HTERT RPE-1 (cell line): Measurements from ENCODE around the gene GRM5.
"Not testable (repeated sequence)": the region's sequence is repeated elsewhere in the genome, so short reads cannot be mapped to it uniquely, and the experiment has no call there.

Experiments used
- in situ Hi-C: fragments of 300-500 bp; cut with MboI; formaldehyde crosslinking; loops from 4 replicates; pipeline ENCODE4 v1.14.3; 2020; ENCODE audit warnings: low sequenced_read_pairs

GRM5 gene

GRCh38 chr11:88975441-88975840 lies 90.3 kb downstream of the GRM5 start:
- in situ Hi-C loops: not testable (repeated sequence)

GRCh38 chr11:88972210-88972609 lies 93.6 kb downstream of the GRM5 start:
- in situ Hi-C loops: no loop called here

- in situ Hi-C loops: not testable (repeated sequence)
Measured at GRCh38 chr11:88961621-88962020, 104.2 kb downstream of the GRM5 start.

- in situ Hi-C loops: not testable (repeated sequence)
Measured at GRCh38 chr11:88959857-88960256, 105.9 kb downstream of the GRM5 start.

GRCh38 chr11:88950975-88951374 lies 114.8 kb downstream of the GRM5 start:
- in situ Hi-C loops: no loop called here

- in situ Hi-C loops: not testable (repeated sequence)
Measured at GRCh38 chr11:88948908-88949307, 116.9 kb downstream of the GRM5 start.

GRCh38 chr11:88947843-88948572 lies 117.8 kb downstream of the GRM5 start:
- in situ Hi-C loops: not testable (repeated sequence)

- in situ Hi-C loops: not testable (repeated sequence)
Measured at GRCh38 chr11:88929665-88930064, 136.1 kb downstream of the GRM5 start.

GRCh38 chr11:88917065-88917464 lies 148.7 kb downstream of the GRM5 start:
- in situ Hi-C loops: not testable (repeated sequence)

GRCh38 chr11:88909500-88909899 lies 156.3 kb downstream of the GRM5 start:
- in situ Hi-C loops: no loop called here

GRCh38 chr11:88901436-88901835 lies 164.3 kb downstream of the GRM5 start:
- in situ Hi-C loops: not testable (repeated sequence)

- in situ Hi-C loops: not testable (repeated sequence)
Measured at GRCh38 chr11:88888855-88889254, 176.9 kb downstream of the GRM5 start.

GRCh38 chr11:88886796-88887195 lies 179.0 kb downstream of the GRM5 start:
- in situ Hi-C loops: no loop called here

GRCh38 chr11:88882800-88883199 lies 183.0 kb downstream of the GRM5 start:
- in situ Hi-C loops: not testable (repeated sequence)

GRCh38 chr11:88861618-88862017 lies 204.2 kb downstream of the GRM5 start:
- in situ Hi-C loops: no loop called here

- in situ Hi-C loops: not testable (repeated sequence)
Measured at GRCh38 chr11:88860431-88860830, 205.4 kb downstream of the GRM5 start.

- in situ Hi-C loops: not testable (repeated sequence)
Measured at GRCh38 chr11:88853963-88854362, 211.8 kb downstream of the GRM5 start.

GRCh38 chr11:88851547-88851946 lies 214.2 kb downstream of the GRM5 start:
- in situ Hi-C loops: not testable (repeated sequence)

- in situ Hi-C loops: not testable (repeated sequence)
Measured at GRCh38 chr11:88849773-88850172, 216.0 kb downstream of the GRM5 start.

GRCh38 chr11:88849368-88849767 lies 216.4 kb downstream of the GRM5 start:
- in situ Hi-C loops: no loop called here

GRCh38 chr11:88846266-88846665 lies 219.5 kb downstream of the GRM5 start:
- in situ Hi-C loops: not testable (repeated sequence)

GRCh38 chr11:88844941-88845340 lies 220.8 kb downstream of the GRM5 start:
- in situ Hi-C loops: not testable (repeated sequence)
